Small intestine (tissue), 7 donors: ENCODE data around the gene RMI2. TPM values are rescaled to one million over a fixed set of nuclear protein-coding genes. Genes with fewer than 3 reads are reported as not detected.

Source experiments
- DNase-seq, 2 donors: peaks; one replicate each; pipeline versions ENCODE4 v3.0.0 to v3.0.0-alpha.2; 2013
- FAIRE-seq: peaks from 2 replicates; lab custom pipeline; 2012; peaks lifted over from hg19 to GRCh38; lab: Jason Lieb, UNC
- H3K27ac ChIP-seq, 3 donors: one replicate each; pipeline ENCODE4 v1.5.1; 2013; ENCODE audit warnings: low read length in 2 of 3, mild to moderate bottlenecking in 2 of 3, control low read depth in 1 of 3, inconsistent platforms in 1 of 3, low read depth in 1 of 3, moderate library complexity in 1 of 3
- H3K27me3 ChIP-seq, 3 donors: one replicate each; pipeline ENCODE4 v1.6.1; 2013; ENCODE audit warnings: low read length in 3 of 3, inconsistent platforms in 1 of 3; ENCODE audit not compliant: control insufficient read depth in 3 of 3, insufficient read depth in 3 of 3
- H3K36me3 ChIP-seq, 3 donors: one replicate each; pipeline ENCODE4 v1.6.1; 2013; ENCODE audit warnings: low read length in 3 of 3, inconsistent platforms in 1 of 3, low read depth in 1 of 3, mild to moderate bottlenecking in 1 of 3, moderate library complexity in 1 of 3; ENCODE audit not compliant: control insufficient read depth in 3 of 3, insufficient read depth in 2 of 3
- H3K4me1 ChIP-seq, 3 donors: one replicate each; pipeline ENCODE4 v1.6.1; 2013; ENCODE audit warnings: low read length in 2 of 3, inconsistent platforms in 1 of 3, low read depth in 1 of 3, mild to moderate bottlenecking in 1 of 3, moderate library complexity in 1 of 3; ENCODE audit not compliant: control insufficient read depth in 3 of 3, insufficient read depth in 2 of 3
- H3K4me3 ChIP-seq, 3 donors: one replicate each; pipeline ENCODE4 v1.5.1; 2013; ENCODE audit warnings: low read length in 3 of 3, control low read depth in 1 of 3, inconsistent platforms in 1 of 3, low read depth in 1 of 3, mild to moderate bottlenecking in 1 of 3, moderate library complexity in 1 of 3
- H3K9me3 ChIP-seq, 2 donors: one replicate each; pipeline ENCODE4 v1.6.1; 2013; ENCODE audit warnings: low read depth in 1 of 2, low read length in 1 of 2; ENCODE audit not compliant: control insufficient read depth in 2 of 2, insufficient read depth in 1 of 2
- WGBS, 3 donors: extraction: QIAGEN DNeasy Blood & Tissue Kit; methylation state at CpG; one replicate each; pipeline ENCODE4 v1.1.7; 2013; 5-methylcytosine and 5-hydroxymethylcytosine counted together
- polyA plus RNA-seq, 4 donors: library from polyadenylated mRNA; stranded (reverse) in 3 of 4; unstranded in 1 of 4; fragments of 200-250 nt in 3 of 4; fragments of 120-200 nt in 1 of 4; gene quantifications; one replicate each; pipeline versions ENCODE4 v1.2.1 to v1.2.3, GENCODE V29; 2013
- donor health status: healthy with polysubstance abuse.
- donor health status: control.
- donor health status: control.
- donor health status: Bipolar disorder and iron deficiency.
- donor health status: healthy.

The RMI2 gene
- polyA plus RNA-seq, 4 donors: 1.4 to 14.6 (median 8.6) TPM

- Histone ChIP-seq H3K4me1 (no peaks in the 10 kb centered on the region), H3K27ac (peak overlapping the region in 1 of 3 donors; percentile 78), H3K27me3 (no peaks in the 10 kb centered on the region), H3K36me3 (no peaks in the 10 kb centered on the region), H3K4me3 (no peak overlapping the region), H3K9me3 (no peaks in the 10 kb centered on the region)
- no peak for DNase-seq
- FAIRE-seq: no peak
- WGBS, 3 donors: 23 to 43% (median 38%) methylated on average over 6 of the region's 6 CpGs
These were observed 16.2 kb upstream of the RMI2 start for GRCh38 chr16:11329071-11329491.

DNA sequence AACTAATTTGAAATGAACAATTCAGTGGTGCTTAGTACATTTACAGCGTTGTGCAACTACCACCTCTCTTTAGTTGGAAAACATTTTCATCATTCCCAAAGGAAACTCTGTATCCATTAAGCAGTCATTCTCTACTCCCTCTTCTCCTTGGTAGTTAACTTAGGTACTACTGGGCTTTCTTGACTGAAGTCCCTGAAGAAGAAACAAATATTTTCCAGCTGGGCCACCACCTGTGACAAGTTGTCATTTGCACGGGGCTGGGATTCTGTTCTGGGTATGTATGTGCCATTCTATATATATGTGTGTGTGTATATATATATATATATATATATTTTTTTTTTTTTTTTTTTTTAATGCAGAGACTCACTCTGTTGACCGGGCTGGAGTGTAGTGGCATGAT lies 15.4 kb upstream of the RMI2 start:
- no peaks in the 10 kb centered on the region for H3K36me3 ChIP-seq
- WGBS, 3 donors: 67 to 83% (median 74%) methylated on average over 3 of the region's 3 CpGs
- DNase-seq (no peak), FAIRE-seq (no peak)
- no peak overlapping the region for H3K4me3 ChIP-seq
- H3K4me1 ChIP-seq: no peaks in the 10 kb centered on the region
- H3K27me3 ChIP-seq: no peaks in the 10 kb centered on the region
- peaks cover 0 to under 1% of the 10 kb centered on the region in 2 donors for H3K9me3 ChIP-seq
- H3K27ac ChIP-seq: no peak overlapping the region

- 81 to 89% (median 89%) methylated on average over 5 of the region's 5 CpGs for WGBS, 3 donors
- no peak for FAIRE-seq
These were observed 14.6 kb upstream of the RMI2 start for GRCh38 chr16:11330526-11331237.

DNA sequence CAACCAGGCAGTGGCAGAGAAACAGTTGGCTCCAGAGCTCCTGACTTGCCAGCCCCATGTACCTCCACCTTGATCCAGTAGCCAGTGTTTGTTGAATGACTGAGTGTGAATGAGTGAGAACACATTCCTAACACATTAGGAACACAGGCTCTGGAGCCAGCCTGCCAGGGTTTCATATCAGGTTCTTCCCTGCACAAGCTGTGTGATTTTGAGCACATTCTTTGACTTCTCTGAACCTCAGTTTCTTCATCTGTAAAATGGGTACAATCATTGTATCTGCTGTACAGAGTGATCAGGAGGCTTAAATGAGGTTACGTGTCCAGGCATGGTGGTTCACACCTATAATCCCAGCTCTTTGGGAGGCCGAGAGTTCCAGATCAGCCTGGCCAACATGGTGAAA lies 13.3 kb upstream of the RMI2 start:
- H3K4me1 ChIP-seq: no peaks in the 10 kb centered on the region
- H3K4me3 ChIP-seq: no peak overlapping the region
- no peak for DNase-seq
- H3K27ac ChIP-seq: no peak overlapping the region
- 90 to 98% (median 97%) methylated on average over 2 of the region's 2 CpGs for WGBS, 3 donors
- peaks cover 0 to 3% of the 10 kb centered on the region in 2 donors for H3K9me3 ChIP-seq
- no peaks in the 10 kb centered on the region for H3K36me3 ChIP-seq
- no peak for FAIRE-seq
- no peaks in the 10 kb centered on the region for H3K27me3 ChIP-seq

More at GRCh38 chr16:11330526-11331237, 14.6 kb upstream of the RMI2 start:
- no peak for DNase-seq
- Histone ChIP-seq H3K27ac (no peak overlapping the region), H3K4me1 (no peaks in the 10 kb centered on the region), H3K36me3 (no peaks in the 10 kb centered on the region), H3K27me3 (no peaks in the 10 kb centered on the region), H3K4me3 (no peak overlapping the region), H3K9me3 (peaks cover 0 to 3% of the 10 kb centered on the region in 2 donors)

GRCh38 chr16:11333010-11333409 lies 12.2 kb upstream of the RMI2 start:
- H3K4me3 ChIP-seq: no peak overlapping the region
- H3K9me3 ChIP-seq: peaks cover 0 to 3% of the 10 kb centered on the region in 2 donors
- no peaks in the 10 kb centered on the region for H3K4me1 ChIP-seq
- 61 to 75% (median 67%) methylated on average over 9 of the region's 9 CpGs for WGBS, 3 donors
- FAIRE-seq: no peak
- H3K27ac ChIP-seq: no peak overlapping the region
- H3K36me3 ChIP-seq: no peaks in the 10 kb centered on the region
- no peak for DNase-seq
- H3K27me3 ChIP-seq: no peaks in the 10 kb centered on the region

DNA sequence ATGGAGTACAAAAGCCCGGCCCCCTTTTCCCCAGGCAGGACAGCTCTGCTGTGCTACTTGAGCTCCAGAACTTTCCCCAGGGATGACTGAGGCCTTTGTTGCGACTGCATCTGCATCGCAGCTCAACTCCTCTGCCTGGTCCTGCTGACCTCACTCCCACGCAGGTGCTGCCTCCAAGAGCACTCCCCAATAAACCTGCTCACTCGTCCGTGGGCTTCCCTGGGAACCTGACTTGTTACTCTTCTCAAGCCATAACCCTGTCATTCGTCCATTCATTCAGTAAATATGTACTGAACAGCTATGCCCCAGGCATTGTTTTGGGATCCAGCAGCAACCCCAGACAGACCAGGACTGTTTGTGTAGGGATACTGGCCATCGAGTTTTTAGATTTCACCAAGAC lies 11.6 kb upstream of the RMI2 start:
- Histone ChIP-seq H3K27me3 (no peaks in the 10 kb centered on the region), H3K9me3 (peaks cover 0 to 3% of the 10 kb centered on the region in 2 donors), H3K4me1 (no peaks in the 10 kb centered on the region), H3K27ac (no peak overlapping the region), H3K4me3 (no peak overlapping the region), H3K36me3 (no peaks in the 10 kb centered on the region)
- DNase-seq (no peak), FAIRE-seq (no peak)
- WGBS, 3 donors: 57 to 72% (median 70%) methylated on average over 8 of the region's 8 CpGs

DNA sequence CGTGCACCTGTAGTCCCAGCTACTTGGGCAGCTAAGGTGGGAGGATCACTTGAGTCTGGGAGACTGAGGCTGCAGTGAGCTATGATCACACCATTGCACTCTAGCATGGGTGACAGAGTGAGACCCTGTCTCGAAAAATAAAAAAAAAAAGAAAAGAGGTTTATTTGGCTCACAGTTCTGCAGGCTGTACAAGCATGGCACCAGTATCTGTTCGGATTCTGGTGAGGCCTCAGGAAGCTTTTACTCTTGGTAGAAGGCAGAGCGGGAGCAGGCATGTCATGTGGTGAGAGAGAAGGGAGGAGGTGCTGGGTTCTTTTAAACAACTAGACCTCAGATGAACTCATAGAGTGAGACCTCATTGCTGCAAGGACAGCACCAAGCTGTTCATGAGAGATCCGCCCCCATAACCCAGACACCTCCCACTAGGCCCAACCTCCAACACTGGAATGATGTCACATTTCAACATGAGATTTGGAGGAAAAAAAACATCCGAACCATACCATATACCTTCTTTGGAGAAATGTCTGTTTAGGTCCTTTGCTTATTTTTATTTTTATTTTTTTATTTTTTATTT lies 10.3 kb upstream of the RMI2 start:
- no peaks in the 10 kb centered on the region for H3K4me1 ChIP-seq
- no peaks in the 10 kb centered on the region for H3K36me3 ChIP-seq
- H3K27ac ChIP-seq: no peak overlapping the region
- no peak overlapping the region for H3K4me3 ChIP-seq
- no peak for FAIRE-seq
- no peaks in the 10 kb centered on the region for H3K27me3 ChIP-seq
- no peak for DNase-seq
- WGBS, 3 donors: 90 to 95% (median 91%) methylated on average over 6 of the region's 6 CpGs
- H3K9me3 ChIP-seq: peaks cover 0 to 3% of the 10 kb centered on the region in 2 donors

DNA sequence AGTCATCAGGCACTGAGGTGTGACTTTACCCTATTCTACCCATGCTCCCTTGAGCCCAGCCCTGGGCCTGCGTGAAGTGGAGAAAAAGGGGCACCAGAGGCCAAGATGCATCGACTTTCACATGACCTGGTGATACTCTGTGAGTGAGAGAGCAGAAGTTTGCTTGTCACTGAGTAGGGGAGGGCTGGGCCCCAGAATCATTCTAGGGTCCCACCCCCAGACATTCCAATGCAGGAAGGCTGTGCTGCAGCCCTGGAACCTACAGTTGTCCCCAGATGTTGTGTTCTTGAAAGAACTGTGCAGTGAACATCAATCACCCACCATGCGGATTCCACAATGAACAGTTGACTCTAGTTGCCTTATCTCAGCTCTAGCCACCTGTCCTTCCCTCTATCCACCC lies 6.2 kb upstream of the RMI2 start:
- Histone ChIP-seq H3K27me3 (no peaks in the 10 kb centered on the region), H3K9me3 (peaks cover 0 to 3% of the 10 kb centered on the region in 2 donors), H3K27ac (no peak overlapping the region), H3K36me3 (no peaks in the 10 kb centered on the region), H3K4me3 (no peak overlapping the region), H3K4me1 (peaks cover 0 to 5% (median 0%) of the 10 kb centered on the region in 3 donors)
- FAIRE-seq: no peak
- 77 to 92% (median 82%) methylated on average over 3 of the region's 3 CpGs for WGBS, 3 donors
- DNase-seq: no peak
